GM10847 (cell line): Measurements from ENCODE around the gene ELL2.

Experiments
- POLR2A ChIP-seq: IDR thresholded peaks from 2 replicates; pipeline ENCODE4 v1.6.1; 2011; ENCODE audit not compliant: insufficient read length; ENCODE audit errors: extremely low read depth

ELL2 gene

DNA sequence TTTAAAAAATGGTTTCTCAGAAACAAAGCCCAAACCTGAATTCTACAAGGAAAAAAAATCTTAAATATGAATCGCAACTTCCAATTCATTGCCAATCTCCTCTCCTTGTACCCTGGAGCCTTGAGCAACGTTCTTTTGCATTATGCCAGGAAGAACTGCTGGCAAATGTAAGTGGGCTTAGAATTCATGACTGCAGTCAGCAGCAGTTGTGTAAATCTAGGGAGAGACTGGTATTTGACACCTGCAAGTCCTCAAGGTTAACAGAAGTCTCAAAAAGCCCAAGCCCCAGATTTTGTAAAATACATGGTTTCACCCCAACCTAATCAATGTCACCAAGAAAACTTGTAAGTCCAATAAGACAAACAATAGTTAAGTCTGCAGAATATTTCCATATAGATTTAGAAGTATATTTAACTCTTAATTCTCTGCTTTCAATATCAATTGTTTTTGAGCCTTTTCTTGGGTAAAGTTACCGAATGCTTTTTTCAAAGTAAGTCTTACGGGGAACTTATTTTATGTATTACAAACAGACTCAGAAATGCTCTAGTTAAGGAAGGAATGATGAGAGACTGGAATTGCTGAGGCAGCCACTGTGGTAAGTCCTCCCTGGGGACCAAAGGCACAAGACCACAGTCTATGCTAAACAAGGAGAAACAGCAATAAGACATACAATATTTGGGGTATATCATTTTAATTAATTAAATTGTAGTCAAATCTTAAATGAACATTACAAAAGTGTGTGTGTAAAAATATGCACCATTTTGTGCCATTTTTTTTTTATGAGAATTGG is 31.3 kb downstream of the ELL2 start:
- TF ChIP-seq POLR2A: no peak

- TF ChIP-seq POLR2A: no peak
Measured at GRCh38 chr5:95928724-95929253, 32.9 kb downstream of the ELL2 start.

DNA sequence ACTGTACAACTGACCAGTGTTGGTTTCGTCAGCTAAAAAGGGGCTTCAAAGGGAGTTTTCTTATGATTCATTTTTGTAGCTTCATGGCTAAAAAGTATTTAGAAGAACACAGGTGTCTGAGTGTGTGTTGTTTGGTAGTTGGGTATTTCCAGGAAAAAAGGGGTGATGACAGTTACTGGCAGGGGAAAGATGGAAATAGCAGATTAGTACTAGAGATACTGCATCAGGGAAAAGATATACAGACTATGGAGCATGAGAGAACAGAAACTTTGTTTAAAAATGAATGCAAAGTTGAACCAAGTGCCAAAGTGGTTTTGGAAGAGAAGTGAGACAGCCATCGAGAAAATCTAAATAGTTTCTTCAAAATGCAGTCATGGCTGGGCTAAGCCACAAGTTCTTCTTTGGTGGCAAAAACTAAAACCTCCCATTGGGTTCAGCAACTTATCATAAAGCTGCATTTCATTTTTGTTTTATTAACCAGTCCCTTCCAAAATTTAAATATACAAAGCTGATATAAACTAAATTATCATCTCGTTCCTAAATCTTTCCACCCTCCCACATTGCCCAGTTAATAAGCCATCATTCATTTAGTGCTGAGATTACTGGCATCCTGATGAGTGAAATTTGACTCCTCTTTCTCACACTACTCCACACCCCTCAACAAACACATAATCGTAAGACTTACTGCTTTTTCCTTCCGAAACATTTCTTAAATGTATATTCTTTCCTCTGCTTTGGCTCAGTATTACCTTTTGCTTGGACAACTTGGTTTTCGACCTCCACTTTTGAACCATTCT is 33.5 kb downstream of the ELL2 start:
- TF ChIP-seq POLR2A: no peak

- no peak for TF ChIP-seq POLR2A
Measured at GRCh38 chr5:95925939-95926338, 35.7 kb downstream of the ELL2 start.

DNA sequence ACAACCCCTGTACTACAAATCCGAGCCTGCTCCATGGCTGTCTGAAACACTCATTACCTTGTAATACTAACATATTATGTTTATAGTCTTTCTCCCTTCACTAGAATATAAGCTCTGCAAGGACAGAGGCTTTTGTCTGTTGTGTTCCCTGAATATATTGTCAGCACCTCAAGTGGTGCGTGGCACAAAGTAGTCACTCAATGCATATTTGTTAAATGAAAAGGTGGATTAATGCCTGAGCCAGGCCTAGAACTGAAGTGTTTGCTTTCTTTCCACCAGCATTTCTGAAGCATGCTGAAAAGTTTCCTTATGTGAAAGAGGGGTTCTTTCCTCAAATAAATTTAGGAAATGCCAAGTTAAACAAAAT is 36.3 kb downstream of the ELL2 start:
- TF ChIP-seq POLR2A: no peak

GRCh38 chr5:95924720-95925377 is 36.8 kb downstream of the ELL2 start:
- no peak for TF ChIP-seq POLR2A

GRCh38 chr5:95923918-95924544 is 37.6 kb downstream of the ELL2 start:
- no peak for TF ChIP-seq POLR2A

DNA sequence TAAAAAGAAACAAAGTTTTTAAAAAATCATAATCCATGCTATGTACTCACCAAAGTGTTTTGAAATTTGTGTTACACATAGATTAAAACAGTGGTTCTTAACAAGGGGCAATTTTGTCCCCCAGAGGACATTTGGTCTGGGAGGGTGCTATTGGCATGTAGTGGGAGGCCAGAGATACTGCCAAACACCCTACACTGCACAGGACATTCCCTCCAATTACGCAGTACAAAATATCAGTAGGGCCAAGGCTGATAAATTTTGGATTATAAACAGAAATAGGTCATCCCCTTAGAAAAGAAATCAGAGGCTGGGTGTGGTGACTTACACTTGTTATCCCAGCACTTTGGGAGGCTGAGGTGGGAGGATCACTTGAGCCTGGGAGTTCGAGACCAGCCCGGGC is 38.9 kb downstream of the ELL2 start:
- no peak for TF ChIP-seq POLR2A

GRCh38 chr5:95921501-95921900 is 40.1 kb downstream of the ELL2 start:
- TF ChIP-seq POLR2A: no peak

DNA sequence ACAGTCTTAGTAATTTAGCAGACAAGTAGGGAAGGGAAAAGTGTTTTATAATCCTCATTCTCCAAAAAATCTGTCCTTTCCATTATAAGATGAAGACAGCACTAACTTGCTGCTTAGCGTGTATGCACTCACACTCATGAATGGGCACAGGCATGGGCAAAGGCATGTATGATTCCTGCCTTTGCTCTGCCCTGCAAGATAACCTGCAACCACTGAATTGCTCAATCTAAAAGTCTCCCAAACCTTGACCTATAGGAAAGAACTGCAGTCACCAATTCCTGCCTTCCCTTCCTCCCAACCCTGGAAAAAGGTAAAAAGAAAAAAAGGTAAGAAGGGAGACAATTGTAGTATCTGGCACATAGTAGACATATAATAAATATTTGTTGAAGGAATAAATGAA is 40.8 kb downstream of the ELL2 start:
- no peak for TF ChIP-seq POLR2A

DNA sequence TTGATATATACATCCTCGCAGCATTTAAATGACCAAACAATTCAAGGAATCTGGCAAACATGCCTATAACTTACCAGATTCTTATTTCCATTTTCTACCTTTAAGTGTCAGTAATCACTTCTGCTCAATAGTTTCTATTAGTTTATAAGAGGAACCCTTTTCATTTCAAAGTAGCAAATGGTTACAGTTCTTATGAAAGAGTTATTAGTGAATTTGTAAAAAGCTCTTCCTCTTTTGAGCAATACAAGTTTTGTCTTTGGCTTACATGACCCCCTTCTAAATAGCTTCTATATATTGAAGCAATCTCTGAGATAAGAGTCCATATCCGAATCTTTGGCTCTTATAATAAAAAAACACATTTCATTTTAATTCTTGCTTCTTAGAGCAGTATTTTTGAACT is 42.0 kb downstream of the ELL2 start:
- no peak for TF ChIP-seq POLR2A

DNA sequence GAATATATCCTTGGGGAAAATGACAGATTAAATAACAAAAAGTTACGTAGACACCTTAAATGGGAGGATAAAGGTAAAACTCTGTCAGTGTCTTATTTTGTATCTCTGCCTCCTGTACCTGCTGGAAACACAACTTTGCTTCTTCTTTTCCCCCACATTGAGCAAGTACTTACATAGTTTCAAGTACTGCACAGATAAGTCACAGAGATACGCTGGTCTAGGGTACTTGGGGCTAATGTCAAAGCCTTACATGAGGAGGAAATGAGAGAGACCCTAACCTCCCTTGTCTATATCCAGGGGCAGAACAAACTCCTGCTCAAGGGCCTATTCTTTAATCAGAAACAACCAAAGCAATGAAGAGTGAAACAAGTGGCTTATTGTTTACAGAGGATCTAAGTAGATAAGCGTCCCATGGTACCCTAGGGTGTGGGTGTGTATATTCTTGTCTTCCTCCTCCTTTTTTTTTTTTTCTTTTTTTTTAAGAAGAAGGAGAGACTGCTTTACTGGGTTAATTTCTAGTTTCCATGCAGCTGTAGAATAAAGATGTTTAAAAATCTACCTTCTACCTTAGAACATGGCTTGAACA is 43.1 kb downstream of the ELL2 start:
- no peak for TF ChIP-seq POLR2A

DNA sequence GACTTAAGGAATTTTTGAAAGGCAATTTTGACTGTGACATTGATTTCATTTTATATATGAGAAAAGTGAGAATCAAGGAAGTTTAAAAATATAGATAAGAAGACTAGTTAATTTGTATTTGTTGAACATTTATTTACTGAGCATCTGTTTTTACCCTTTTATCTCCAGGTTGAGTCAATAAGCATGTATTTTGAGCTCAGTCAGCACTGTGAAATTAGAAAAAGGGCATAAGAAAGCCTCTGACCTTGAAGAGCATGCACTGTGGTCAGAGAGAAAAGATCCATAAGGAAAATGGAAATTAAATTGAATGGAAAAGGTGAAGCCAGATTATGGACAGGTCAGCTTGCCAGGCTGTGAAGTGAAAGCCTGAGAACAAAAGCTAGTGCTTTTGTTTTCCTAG is 44.4 kb downstream of the ELL2 start:
- no peak for TF ChIP-seq POLR2A

GRCh38 chr5:95916687-95917085 is 45.0 kb downstream of the ELL2 start:
- no peak for TF ChIP-seq POLR2A

DNA sequence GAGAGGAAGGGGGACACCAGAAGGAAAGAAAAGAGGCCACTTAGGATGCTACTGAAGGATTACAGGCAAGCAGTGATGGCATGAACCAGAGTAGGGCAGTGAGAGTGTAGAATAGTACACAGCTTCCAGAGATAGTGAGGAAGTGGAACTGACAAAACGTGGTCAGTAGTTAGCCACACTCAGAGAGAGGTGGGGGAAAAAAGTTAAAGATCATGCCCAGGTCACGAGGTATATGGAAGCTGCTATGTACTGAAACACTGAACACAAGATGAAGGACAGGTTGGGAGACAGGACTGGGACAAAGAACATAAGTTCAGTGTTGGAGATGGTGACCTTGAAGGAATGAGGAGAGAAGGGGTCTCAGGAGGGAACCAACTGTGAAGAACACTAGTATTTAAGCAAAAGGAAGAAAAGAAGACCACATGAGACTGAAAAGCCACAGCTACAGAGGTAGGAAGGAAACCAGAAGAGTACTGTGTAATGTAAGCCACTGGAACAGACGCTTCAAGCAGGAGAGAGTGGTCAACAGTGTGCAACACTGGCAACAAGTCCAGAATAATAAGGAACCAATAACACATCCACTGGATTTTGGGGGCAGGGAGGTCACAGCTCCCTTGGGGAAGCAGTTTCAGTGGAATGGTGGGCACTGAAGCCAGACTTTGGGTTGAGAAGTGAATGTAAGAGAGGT is 45.5 kb downstream of the ELL2 start:
- TF ChIP-seq POLR2A: no peak

DNA sequence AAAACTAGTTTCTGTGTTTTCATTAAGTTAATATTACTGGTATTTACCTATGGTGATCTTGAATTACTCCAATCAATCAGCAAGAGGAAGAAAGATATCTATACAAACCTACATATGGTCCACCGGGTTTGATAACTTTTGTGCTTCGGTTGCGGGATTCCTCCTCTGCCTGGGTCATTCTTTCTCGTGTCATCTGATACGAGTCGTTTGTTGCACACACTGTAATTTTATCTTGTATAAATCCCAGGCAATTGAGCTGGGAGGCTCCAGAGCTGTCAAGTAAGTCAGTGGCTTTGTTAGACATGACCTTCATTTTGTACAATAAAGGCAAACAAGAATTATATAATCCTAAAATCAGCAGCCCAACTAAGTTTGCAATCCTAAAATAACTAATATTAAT is 48.0 kb downstream of the ELL2 start:
- no peak for TF ChIP-seq POLR2A
